ENCODE results near the gene KRTAP5-11. TPM values are rescaled to one million over a fixed set of nuclear protein-coding genes. Genes with fewer than 3 reads are reported as not detected.
"Not testable (repeated sequence)": the region's sequence is repeated elsewhere in the genome, so short reads cannot be mapped to it uniquely, and the experiment has no call there.

Gene KRTAP5-11, protein sequence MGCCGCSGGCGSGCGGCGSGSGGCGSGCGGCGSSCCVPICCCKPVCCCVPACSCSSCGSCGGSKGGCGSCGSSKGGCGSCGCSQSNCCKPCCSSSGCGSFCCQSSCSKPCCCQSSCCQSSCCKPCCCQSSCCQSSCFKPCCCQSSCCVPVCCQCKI
- polyA plus RNA-seq (ENCODE audit: insufficient read length), result not detected

DNA sequence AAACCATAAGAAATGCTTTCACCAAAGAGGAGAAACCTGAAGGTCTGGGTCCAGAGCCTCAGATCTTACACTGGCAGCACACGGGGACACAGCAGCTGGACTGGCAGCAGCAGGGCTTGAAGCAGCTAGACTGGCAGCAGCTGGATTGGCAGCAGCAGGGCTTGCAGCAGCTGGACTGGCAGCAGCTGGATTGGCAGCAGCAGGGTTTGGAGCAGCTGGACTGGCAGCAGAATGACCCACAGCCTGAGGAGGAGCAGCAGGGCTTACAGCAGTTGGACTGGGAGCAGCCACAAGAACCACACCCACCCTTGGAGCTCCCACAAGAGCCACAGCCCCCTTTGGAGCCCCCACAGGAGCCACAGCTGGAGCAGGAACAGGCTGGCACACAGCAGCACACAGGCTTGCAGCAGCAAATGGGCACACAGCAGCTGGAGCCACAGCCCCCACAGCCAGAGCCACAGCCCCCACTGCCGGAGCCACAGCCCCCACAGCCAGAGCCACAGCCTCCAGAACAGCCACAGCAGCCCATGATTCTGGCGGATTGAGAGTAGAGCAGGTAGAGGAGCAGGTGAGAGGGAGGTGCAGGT is at the start of gene KRTAP5-11:
Gene KRTAP5-11 (minus strand): TSS at position 567 of the 587 bp plus-strand sequence. CDS start 38 bp downstream, at position 529.
- DNase-seq, result no peak

DNA sequence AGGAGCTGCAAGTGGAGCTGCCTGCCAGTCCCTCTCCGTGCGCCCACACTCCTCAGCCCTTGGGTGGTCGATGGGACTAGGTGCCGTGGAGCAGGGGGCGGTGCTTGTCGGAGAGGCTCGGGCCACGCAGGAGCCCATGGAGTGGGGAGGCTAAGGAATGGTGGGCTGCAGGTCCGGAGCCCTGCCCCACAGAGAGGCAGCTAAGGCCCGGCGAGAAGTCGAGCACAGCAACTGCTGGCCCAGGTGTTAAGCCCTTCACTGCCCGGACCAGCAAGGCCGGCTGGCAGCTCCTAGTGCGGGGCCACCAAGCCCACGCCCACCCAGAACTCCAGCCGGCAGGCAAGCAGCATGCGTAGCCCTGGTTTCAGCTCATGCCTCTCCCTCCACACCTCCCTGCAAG is 48.9 kb upstream of the KRTAP5-11 start:
- DNase-seq, result not testable (repeated sequence)

DNA sequence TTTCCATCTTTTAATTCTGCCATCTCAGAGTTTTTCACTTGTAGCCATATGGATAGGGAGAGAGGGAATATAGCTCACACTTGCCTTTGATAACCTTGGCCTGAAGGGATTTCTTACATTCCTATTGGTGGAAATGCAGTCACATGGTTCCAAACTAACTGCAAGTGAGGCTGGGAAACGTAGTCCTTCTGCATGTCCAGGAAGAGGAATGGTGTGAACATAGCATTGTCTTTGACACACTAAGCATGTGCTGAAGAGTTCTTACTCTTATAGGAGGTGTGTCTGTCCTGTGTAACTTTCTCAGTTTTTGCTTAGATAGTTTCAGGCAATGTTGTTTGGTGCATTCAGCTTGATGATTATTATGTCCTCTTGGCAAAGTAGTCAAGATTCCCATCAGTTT is 47.4 kb upstream of the KRTAP5-11 start:
- not testable (repeated sequence) for DNase-seq

DNA sequence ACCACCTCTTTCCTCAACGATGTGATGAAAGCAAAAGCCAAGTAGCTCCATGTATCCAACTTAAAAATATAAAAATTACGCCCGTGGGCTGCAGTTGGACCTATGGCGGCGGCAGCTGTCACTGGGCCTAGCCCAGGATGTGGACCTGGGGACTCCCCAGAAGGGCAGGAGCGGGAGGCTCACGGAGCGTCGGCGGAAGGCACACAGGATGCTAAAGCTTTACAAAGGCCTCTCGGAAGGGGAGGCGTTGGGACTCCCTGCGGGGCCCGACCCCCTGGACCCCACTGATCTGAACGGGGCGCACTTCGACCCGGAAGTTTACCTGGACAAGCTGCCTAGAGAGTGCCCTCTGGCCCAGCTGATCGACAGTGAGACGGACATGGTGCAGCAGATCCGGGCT is 46.3 kb upstream of the KRTAP5-11 start:
- DNase-seq, result not testable (repeated sequence)

DNA sequence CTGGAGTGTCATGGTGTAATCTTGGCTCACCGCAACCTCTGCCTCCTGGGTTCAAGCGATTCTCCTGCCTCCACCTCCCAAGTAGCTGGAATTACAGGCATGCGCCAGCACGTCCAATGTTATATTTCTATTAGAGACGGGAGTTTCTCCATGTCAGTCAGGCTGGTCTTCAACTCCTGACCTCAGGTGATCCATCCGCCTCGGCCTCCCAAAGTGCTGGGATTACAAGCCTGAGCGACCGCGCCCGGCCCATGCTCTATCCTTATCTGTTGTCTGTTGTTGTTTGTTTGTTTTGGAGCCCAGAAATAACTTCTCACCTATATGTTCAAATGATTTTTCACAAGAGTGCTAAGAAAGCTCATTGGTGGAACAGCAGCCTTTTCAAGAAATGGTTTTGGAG is 40.6 kb upstream of the KRTAP5-11 start:
- DNase-seq, result not testable (repeated sequence)

DNA sequence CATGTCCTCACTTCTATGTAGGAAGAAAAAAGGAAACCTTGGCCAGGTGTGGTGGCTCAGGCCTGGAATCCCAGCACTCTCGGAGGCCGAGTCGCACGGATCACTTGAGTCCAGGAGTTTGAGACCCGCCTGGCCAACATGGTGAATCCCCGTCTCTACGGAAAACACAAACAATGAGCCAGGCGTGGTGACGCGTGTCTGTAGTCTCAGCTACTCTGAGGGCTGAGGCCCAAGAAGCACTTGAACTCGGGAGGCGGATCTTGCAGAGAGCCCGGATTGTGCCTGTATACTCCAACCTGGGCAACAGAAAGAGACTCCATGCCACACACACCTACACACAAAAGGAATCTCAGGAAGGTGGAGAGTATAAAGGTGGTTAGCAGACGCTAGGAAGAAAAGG is 39.9 kb upstream of the KRTAP5-11 start:
- DNase-seq, result not testable (repeated sequence)

DNA sequence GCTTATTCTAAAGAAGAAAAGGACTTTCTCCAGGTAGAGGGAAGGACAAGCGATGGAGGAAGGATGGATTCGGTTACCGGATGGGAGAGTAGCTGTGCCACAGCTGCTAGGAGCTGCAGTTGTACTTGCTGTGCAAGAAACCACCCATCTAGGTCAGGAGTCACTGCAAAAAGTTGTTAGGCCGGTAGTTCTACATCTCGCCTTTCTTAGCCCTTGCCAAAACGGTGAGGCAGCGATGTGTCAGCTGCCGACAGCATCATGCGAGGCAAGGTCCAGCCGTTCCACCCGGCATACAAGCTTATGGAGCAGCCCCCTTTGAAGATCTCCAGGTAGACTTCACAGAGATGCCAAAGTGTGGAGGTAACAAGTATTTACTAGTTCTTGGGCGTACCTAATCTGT is 32.3 kb upstream of the KRTAP5-11 start:
- DNase-seq, result not testable (repeated sequence)

DNA sequence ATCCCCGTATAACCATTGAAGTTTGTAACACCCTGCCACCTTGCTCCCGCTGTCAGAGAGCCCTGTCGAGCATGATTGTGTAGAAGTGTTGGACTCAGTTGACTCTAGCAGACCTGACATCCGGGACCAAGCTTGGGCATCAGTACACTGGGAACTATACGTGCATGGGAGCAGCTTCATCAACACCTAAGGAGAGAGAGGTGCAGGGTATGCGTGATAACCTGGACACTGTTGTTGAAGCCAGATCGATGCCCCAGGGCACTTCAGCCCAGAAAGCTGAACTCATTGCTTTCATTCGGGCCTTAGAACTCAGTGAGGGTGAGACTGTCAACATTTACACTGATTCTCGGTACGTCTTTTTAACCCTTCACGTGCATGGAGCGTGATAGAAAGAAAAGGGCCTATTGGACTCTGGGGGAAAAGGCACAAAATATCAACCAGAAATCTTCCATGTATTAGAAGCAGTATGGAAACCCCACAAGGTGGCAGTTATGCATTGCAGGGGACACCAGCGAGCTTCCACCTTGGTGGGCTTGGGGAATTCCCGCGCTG is 31.8 kb upstream of the KRTAP5-11 start:
- not testable (repeated sequence) for DNase-seq

DNA sequence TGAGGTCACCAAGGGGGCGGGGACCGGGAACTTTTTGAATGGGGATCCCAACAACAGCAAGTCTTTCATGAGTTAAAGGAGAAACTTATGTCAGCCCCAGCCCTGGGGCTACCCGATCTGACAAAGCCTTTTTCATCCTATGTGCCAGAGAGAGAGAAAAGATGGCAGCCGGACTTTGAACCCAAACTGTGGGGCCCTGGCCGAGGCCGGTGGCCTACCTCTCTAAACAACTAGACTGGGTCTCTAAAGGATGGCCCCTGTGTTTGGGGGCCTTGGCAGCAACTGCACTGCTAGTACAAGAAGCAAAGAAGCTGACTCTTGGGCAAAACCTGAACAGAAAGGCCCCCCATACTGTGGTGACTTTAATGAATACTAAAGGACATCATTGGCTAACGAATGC is 31.3 kb upstream of the KRTAP5-11 start:
- not testable (repeated sequence) for DNase-seq

DNA sequence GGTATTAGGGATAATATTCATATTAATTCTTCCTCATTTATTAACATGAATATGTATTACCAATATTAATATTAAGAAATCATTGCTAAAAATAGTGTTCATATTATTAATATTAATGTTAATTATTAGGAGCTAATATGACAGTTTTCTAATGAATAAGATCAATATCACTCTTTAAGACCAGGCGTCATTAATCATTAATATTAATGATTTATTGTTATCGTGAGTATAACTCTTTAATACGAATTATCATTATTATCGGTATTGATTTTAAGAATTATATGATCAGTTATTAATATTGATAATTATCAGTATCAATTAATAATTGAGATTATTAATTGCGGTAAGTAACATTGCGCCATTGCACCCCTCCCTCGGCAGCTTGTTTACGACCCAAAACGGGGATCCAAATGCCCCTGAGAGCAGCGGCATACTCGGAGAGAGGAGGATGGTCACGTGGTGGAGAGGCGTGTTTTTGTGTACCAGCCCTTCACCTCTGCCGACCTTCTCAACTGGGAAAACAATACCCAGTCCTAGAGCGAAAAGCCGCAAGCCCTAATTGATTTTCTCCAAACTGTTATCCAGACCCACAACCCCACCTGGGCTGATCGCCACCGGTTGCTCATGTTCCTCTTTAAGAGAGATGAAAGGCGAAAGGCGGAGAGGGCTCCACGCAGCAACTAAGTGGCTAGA is 28.7 kb upstream of the KRTAP5-11 start:
- not testable (repeated sequence) for DNase-seq

DNA sequence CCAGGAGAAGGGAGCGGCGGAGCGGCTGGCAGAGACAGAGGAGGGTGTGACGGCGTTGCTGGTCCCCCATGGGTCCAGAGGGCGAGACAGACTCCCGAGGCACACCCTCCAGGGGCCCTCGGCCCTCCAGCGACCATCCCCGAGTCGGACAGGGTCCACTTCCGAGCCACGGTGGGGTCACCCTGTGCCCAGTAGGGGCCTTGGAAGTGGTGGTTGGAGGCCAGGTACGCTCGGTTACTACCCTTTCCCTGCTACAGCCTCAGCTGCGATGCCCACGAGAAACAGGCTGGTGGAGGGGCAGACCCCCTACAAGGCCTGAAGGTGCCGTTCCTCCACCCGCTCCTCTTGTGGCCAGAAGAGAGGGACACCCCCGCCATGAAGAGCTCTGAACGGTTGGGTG is 25.6 kb upstream of the KRTAP5-11 start:
- DNase-seq, result not testable (repeated sequence)

DNA sequence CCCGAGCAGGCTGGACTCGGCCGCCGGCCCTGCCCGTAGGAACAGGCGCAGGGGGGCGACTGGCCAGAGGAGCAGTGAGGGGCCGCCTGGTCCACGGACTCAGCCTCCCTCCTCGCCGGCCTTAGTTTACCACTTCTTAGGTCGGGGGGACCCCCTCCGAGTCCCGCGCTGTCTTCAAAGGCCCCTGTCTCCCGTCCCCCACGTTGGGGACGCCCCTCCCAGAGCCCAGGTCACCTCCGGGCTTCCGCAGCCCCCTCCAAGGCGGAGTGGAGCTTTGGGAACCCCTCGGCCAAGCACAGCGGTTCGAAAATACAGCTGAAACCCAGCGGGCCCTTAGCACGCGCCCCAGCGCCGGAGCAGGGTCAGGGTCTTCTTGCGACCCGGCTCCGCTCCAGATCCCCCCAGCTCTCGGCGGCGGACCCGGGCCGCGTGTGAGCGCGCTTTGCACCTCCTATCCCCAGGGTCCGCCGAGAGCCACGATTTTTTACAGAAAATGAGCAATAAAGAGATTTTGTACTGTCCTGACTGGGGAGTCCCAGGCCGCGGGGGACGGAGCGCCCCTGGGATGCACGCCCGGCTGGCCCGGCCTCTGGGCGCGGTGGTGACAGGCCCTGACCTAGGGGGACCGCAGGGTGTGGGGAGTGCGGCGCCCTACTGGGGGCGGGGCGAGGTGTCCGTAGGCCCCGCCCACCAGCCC is 25.0 kb upstream of the KRTAP5-11 start:
- not testable (repeated sequence) for DNase-seq

DNA sequence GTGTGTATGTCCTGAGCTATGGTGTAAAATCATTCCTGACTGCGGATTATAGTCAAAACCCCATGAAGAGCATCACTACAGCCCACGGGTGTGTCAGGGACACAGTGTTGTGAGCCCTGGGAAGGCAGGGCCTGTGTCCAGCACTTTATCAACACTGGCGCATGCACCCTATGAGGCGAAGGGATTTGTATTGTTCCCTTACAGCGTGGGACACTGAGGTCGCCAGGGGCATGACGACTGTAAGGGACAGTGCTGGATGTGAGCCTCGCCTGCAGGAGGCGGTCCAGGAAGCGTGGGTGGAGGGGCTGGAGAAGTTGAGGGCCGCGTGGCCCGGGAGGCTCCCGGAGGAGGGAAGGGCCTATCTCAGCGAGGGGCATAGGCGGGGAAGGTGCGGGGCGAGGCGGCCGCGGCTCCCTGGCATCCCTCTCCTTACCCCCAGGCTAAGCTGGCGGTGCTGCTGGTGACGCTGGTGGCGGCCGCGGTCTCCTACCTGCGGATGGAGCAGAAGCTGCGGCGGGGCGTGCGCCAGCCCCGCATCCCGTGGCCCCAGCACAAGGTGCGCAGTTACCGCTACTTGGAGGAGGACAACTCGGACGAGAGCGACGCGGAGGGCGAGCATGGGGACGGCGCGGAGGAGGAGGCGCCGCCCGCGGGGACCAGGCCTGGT is 24.3 kb upstream of the KRTAP5-11 start:
- not testable (repeated sequence) for DNase-seq

DNA sequence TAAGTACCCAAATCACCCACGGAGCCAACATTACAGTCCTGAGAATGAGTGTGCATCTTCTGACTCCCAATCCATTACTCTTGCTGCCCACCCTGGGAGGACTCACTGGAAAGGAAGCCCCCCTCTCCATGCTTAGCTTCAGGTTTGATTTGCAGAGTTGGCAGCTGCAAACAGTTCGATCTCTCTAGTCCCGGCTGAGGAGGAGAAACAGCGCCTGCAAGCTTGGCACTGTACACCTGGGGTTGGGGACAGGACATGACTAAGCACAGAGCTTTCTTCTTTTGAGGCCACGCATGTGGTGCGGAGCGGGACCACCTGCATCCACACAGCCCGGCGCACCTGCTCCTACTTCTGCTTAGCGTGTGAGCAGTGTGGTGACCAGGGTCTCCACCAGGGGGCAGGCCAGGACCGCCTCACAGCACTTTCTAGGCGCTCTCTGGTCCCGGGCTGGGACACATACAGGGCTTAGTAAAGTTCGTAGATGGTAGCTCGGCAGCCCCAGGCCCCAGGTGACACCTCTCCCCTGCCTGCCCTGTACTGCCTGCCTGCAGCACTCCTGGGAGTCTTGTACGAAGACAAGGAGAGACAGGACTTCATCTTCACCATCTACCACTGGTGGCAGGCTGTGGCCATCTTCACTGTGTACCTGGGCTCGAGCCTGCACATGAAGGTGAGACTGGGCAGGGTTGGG is 22.3 kb upstream of the KRTAP5-11 start:
- DNase-seq, result not testable (repeated sequence)

DNA sequence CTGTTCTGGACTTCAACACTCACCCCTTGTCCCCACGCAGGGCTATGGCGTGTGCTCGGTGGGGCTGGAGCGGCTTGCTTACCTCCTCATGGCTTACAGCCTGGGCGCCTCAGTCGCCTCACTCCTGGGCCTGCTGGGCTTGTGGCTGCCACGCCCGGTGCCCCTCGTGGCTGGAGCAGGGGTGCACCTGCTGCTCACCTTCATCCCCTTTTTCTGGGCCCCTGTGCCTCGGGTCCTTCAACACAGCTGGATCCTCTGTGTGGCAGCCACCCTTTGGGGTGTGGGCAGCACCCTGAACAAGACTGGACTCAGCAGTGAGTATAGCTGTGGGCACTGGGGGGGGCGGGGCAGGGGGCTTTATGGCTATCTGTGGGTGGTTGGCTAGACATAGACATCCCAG is 20.5 kb upstream of the KRTAP5-11 start:
- DNase-seq, result not testable (repeated sequence)

DNA sequence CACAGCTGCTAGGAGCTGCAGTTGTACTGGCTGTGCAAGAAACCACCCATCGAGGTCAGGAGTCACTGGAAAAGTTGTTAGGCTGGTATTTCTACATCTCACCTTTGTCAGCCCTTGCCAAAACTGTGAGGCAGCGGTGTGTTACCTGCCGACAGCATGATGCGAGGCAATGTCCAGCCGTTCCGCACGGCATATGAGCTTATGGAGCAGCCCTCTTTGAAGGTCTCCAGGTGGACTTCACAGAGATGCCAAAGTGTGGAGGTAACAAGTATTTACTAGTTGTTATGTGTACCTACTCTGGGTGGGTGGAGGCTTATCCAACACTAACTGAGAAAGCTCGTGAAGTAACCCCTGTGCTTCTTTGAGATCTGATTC is 6.9 kb upstream of the KRTAP5-11 start:
- not testable (repeated sequence) for DNase-seq

DNA sequence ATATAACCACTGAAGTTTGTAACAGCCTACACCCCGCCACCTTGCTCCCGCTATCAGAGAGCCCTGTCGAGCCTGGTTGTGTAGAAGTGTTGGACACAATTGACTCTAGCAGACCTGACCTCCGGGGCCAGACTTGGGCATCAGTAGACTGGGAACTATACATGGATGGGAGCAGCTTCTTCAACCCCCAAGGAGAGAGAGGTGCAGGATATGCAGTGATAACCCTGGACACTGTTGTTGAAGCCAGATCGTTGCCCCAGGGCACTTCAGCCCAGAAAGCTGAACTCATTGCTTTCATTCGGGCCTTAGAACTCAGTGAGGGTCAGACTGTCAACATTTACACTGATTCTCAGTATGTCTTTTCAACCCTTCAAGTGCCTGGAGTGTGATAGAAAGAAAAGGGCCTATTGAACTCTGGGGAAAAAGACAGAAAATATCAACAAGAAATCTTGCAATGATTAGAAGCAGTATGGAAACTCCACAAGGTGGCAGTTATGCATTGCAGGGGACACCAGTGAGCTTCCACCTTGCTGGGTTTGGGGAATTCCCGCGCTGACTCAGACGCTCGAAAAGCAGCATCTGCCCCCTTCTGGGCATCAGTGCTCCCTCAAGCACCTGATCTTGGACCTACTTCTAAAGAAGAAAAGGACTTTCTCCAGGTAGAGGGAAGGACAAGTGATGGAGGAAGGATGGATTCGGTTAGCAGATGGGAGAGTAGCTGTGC is 6.3 kb upstream of the KRTAP5-11 start:
- DNase-seq, result not testable (repeated sequence)

DNA sequence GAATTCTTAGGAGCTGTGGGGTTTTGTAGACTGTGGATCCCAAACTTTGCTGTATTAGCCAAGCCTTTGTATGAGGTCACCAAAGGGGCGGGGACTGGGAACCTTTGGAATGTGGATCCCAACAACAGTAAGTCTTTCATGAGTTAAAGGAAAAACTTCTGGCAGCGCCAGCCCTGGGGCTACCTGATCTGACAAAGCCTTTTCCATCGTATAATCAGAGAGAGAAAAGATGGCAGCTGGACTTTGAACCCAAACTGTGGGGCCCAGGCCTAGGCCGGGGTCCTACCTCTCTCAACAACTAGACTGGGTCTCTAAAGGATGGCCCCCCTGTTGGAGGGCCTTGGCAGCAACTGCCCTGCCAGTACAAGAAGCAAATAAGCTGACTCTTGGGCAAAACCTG is 5.6 kb upstream of the KRTAP5-11 start:
- DNase-seq, result not testable (repeated sequence)

DNA sequence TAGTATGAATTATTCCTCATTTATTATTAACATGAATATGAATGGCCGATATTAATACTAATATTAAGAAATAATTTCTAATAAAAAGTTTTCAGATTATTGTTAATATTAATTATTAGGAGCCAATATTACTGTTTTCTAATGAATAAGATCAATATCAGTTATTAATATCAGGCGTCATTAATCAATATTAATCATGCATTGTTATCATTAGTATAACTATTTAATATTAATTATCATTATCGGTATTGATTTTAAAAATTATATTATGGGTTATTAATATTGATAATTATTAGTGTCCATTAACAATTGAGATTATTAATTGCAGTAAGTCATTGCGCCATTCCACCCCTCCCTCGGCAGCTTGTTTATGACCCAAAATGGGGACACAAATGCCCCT is 3.0 kb upstream of the KRTAP5-11 start:
- not testable (repeated sequence) for DNase-seq

DNA sequence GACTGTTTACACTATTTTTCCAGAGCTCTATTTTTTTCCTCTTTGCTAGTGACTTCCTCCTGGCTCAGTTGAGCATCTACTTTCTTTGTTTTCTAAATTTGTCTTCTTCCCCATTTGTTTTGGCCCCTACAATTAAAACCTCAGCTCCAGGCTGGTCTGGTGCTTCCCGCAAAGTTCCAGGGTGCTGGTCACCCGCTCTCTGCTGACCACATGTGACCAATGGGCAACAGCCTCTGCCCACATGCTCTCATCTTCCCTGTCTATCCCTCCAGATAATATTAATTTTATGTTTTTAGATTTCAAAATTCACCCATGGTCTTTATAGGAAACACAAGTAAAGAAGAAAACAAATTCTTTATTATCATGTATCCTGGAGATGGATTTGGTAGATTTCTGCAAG is 294 bp upstream of the KRTAP5-11 start:
- not testable (repeated sequence) for DNase-seq

DNA sequence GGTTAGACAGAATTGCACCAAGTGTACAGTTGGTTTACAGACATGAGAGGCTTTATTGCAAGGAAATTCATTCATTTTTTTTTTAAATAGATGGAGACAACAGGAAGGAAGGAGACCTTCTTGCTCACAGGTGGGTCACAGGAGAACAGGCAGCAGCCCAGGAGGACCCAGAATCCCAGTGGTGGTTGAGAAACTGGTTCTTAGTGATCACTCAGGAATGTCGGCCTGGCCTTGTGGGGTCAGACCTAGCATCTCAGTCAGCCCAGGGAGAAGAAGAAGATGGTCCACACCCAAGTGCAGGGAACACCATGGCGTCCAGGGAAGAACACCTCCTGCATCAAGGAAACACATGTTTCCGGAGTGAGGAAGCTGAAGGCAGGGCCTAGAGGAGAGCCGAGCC is 849 bp downstream of the KRTAP5-11 start:
- no peak for DNase-seq
